Measurements from ENCODE around the gene DCP1A.
"Not testable (repeated sequence)": the region's sequence is repeated elsewhere in the genome, so short reads cannot be mapped to it uniquely, and the experiment has no call there.

Gene DCP1A

DNA sequence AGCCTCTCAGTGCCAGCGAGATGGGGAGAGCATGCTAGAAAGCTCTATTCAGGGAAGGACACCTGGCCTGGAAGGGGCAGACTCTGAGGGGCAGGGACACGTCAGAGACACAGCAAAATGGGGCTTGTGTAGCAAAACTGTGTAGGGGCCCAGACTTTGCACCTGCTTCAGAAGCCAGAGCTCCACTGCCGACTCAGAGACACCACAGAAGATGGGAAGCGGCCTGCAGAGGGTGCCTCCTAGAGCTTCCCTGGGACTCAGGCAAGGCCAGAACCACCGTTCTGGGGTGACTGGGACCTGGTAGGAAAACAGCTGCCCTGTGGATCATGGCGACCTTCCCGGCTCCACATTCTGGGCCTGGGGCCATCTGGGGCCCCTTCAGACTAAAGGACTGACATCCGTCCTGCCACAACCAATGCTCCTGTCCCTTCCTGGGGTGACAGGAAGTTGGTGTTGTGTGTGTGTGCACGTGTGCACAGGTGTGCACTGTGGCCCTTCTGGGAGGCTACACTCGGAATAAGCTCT lies 74.1 kb downstream of the DCP1A start:
- Histone ChIP-seq H3K27ac (ENCODE audit: insufficient read depth, low read length, poor library complexity, severe bottlenecking) (no peak overlapping the region), H3K9me3 (ENCODE audit: control insufficient read depth, low read length) (no peaks in the 10 kb centered on the region), H3K36me3 (ENCODE audit: control insufficient read depth, insufficient read depth, low read length) (no peaks in the 10 kb centered on the region), H3K4me3 (ENCODE audit: insufficient read depth, low read depth, low read length, poor library complexity, severe bottlenecking) (no peak overlapping the region), H3K27me3 (replicated peaks; ENCODE audit: control insufficient read depth, insufficient read depth, low read length, poor library complexity, severe bottlenecking) (no peaks in the 10 kb centered on the region), H3K4me1 (ENCODE audit: control insufficient read depth, insufficient read depth, low read length, poor library complexity, severe bottlenecking) (peaks cover 5% of the 10 kb centered on the region)
- no peak for DNase-seq

DNA sequence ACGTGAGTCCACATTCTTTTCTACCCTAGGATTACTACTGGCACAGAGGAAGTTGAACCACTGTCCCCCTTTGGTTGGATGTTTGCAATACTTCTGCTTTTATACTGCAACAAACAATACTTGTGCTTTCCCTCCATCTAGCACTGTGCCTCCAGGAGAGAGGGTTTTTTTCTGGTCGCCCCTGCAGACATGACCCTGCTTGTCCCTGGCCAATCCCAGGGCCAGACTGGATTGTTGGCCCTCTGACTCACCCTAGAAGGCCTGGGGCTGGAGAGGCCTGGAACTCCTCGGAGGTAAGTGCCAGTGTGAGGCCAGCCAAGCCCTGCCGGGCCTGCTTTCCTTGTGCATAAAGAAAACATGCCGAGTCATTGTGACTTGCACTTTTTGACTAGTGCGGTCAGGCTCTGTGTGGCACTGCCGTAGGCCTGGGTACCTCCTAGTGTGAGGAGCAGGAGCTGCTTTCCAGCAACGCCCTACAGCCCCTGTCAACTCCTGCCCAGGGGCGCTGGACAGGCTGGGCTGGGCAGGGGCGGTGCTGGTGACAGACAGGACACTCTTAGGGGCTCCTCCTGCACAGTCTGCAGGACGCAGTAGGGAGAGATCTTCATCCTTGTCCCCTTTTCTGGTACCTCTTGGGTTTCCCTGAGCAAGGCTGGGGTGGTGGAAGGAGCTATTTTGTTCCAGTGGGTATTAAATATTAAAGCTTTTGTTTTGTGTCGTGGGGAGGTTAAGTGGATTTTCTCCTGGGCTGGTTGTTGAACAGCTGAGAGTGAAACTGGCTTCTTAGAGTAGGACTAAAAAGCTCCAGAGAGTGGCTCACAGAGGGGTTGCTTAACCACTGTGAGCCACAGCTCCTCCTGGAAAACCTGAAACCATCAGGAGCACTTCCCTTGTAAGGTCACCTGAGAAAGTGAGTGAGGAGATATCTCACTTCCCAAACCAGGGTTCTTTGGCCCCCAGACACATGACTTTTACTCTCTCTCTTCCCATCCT lies 77.2 kb downstream of the DCP1A start:
- peaks cover 3% of the 10 kb centered on the region for H3K4me1 ChIP-seq (ENCODE audit: control insufficient read depth, insufficient read depth, low read length, poor library complexity, severe bottlenecking)
- no peaks in the 10 kb centered on the region for H3K27me3 ChIP-seq (replicated peaks; ENCODE audit: control insufficient read depth, insufficient read depth, low read length, poor library complexity, severe bottlenecking)
- H3K36me3 ChIP-seq (ENCODE audit: control insufficient read depth, insufficient read depth, low read length): no peaks in the 10 kb centered on the region
- no peak for DNase-seq
- H3K9me3 ChIP-seq (ENCODE audit: control insufficient read depth, low read length): no peaks in the 10 kb centered on the region
- no peak overlapping the region for H3K4me3 ChIP-seq (ENCODE audit: insufficient read depth, low read depth, low read length, poor library complexity, severe bottlenecking)
- H3K27ac ChIP-seq (ENCODE audit: insufficient read depth, low read length, poor library complexity, severe bottlenecking): no peak overlapping the region

GRCh38 chr3:53269193-53269592 lies 78.2 kb downstream of the DCP1A start:
- not testable (repeated sequence) for DNase-seq; H3K4me3 ChIP-seq (ENCODE audit: insufficient read depth, low read depth, low read length, poor library complexity, severe bottlenecking); H3K27me3 ChIP-seq (replicated peaks; ENCODE audit: control insufficient read depth, insufficient read depth, low read length, poor library complexity, severe bottlenecking); H3K9me3 ChIP-seq (ENCODE audit: control insufficient read depth, low read length); H3K36me3 ChIP-seq (ENCODE audit: control insufficient read depth, insufficient read depth, low read length); H3K27ac ChIP-seq (ENCODE audit: insufficient read depth, low read length, poor library complexity, severe bottlenecking); H3K4me1 ChIP-seq (ENCODE audit: control insufficient read depth, insufficient read depth, low read length, poor library complexity, severe bottlenecking)

DNA sequence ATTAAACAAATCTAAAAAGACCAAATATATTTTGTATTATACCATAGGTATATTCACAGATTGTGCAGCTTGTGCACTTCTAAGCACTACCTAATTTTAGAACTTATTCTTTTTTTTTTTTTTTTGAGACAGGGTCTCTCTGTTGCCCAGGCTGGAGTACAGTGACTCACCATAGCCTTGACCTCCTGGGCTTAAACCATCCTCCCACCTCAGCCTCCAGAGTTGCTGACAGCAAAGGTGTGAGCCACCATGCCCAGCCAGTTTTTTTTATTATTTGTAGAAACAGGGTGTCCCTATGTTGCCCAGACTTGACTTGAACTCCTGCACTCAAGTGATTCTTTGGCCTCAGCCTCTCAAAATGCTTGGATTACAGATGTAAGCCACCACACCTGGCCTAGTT lies 79.6 kb downstream of the DCP1A start:
- H3K27ac ChIP-seq (ENCODE audit: insufficient read depth, low read length, poor library complexity, severe bottlenecking): no peak overlapping the region
- H3K4me3 ChIP-seq (ENCODE audit: insufficient read depth, low read depth, low read length, poor library complexity, severe bottlenecking): no peak overlapping the region
- no peaks in the 10 kb centered on the region for H3K4me1 ChIP-seq (ENCODE audit: control insufficient read depth, insufficient read depth, low read length, poor library complexity, severe bottlenecking)
- no peak for DNase-seq
- no peaks in the 10 kb centered on the region for H3K9me3 ChIP-seq (ENCODE audit: control insufficient read depth, low read length)
- no peaks in the 10 kb centered on the region for H3K36me3 ChIP-seq (ENCODE audit: control insufficient read depth, insufficient read depth, low read length)
- no peaks in the 10 kb centered on the region for H3K27me3 ChIP-seq (replicated peaks; ENCODE audit: control insufficient read depth, insufficient read depth, low read length, poor library complexity, severe bottlenecking)

DNA sequence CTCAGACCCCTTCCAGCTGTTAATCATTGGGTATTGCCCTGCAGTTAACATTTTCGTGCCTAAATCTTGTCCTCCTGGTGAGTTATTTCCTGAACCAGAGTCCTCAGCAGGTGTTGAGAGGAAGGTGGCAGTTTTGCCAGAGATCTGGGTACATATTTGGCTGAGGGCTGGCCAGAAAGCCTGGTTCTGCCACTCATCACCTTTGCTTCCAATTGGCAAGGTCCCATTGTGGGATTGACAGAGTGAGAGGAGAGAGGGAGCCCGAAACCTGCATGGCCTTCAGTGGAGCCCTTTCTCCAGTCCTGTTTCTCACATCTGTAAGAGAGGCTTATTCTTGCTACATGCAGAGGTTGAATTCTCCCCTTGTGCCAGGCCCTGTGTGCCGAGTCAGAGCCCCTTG lies 82.6 kb downstream of the DCP1A start:
- DNase-seq: no peak
- Histone ChIP-seq H3K4me3 (ENCODE audit: insufficient read depth, low read depth, low read length, poor library complexity, severe bottlenecking) (no peak overlapping the region), H3K9me3 (ENCODE audit: control insufficient read depth, low read length) (no peaks in the 10 kb centered on the region), H3K4me1 (ENCODE audit: control insufficient read depth, insufficient read depth, low read length, poor library complexity, severe bottlenecking) (no peaks in the 10 kb centered on the region), H3K27me3 (replicated peaks; ENCODE audit: control insufficient read depth, insufficient read depth, low read length, poor library complexity, severe bottlenecking) (no peaks in the 10 kb centered on the region), H3K27ac (ENCODE audit: insufficient read depth, low read length, poor library complexity, severe bottlenecking) (no peak overlapping the region), H3K36me3 (ENCODE audit: control insufficient read depth, insufficient read depth, low read length) (no peaks in the 10 kb centered on the region)

DNA sequence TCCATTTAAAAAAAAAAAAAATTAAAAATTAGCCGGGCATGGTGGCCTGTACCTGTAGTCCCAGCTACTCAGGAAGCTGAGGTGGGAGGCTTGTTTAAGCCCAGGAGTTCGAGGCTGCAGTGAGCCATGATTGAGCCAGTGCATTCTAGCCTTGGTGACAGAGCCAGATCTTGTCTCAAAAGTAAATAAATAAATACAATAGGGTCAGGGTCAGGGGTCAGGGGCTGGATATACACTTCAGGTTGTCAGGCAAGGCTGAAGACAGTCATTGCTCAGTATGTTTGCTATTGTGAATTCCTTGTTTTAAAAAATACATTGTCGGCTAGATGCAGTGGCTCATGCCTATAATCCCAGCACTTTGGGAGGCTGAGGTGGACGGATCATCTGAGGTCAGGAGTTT lies 83.4 kb downstream of the DCP1A start:
- H3K4me1 ChIP-seq (ENCODE audit: control insufficient read depth, insufficient read depth, low read length, poor library complexity, severe bottlenecking): no peaks in the 10 kb centered on the region
- DNase-seq: no peak
- H3K27ac ChIP-seq (ENCODE audit: insufficient read depth, low read length, poor library complexity, severe bottlenecking): no peak overlapping the region

DNA sequence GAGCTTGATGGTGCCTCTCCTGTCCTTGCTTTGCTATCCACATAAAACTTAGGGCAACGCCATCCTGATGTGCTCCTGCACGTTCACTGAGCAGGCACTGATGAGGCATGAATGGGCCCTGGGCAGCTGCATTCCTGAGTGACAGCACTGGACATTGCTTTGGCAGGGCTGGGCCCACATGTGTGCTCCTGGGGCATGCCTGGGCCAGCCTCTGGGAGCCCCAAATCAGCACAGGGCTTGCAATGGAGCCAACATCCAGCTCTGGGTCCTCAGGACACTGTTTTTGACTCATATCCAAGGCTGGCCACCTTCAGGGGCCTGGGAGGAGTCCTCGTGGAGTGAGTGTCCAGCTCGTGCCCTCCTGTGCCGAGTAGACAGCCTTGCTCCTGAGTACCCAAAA lies 85.6 kb downstream of the DCP1A start:
- H3K27me3 ChIP-seq (replicated peaks; ENCODE audit: control insufficient read depth, insufficient read depth, low read length, poor library complexity, severe bottlenecking): no peaks in the 10 kb centered on the region
- no peaks in the 10 kb centered on the region for H3K4me1 ChIP-seq (ENCODE audit: control insufficient read depth, insufficient read depth, low read length, poor library complexity, severe bottlenecking)
- H3K27ac ChIP-seq (ENCODE audit: insufficient read depth, low read length, poor library complexity, severe bottlenecking): no peak overlapping the region
- DNase-seq: no peak
- no peak overlapping the region for H3K4me3 ChIP-seq (ENCODE audit: insufficient read depth, low read depth, low read length, poor library complexity, severe bottlenecking)
- no peaks in the 10 kb centered on the region for H3K9me3 ChIP-seq (ENCODE audit: control insufficient read depth, low read length)
- no peaks in the 10 kb centered on the region for H3K36me3 ChIP-seq (ENCODE audit: control insufficient read depth, insufficient read depth, low read length)

More for the DNA sequence above, 83.4 kb downstream of the DCP1A start:
- no peaks in the 10 kb centered on the region for H3K9me3 ChIP-seq (ENCODE audit: control insufficient read depth, low read length)
- no peaks in the 10 kb centered on the region for H3K27me3 ChIP-seq (replicated peaks; ENCODE audit: control insufficient read depth, insufficient read depth, low read length, poor library complexity, severe bottlenecking)
- H3K36me3 ChIP-seq (ENCODE audit: control insufficient read depth, insufficient read depth, low read length): no peaks in the 10 kb centered on the region
- H3K4me3 ChIP-seq (ENCODE audit: insufficient read depth, low read depth, low read length, poor library complexity, severe bottlenecking): no peak overlapping the region

GRCh38 chr3:53260286-53260785 lies 87.0 kb downstream of the DCP1A start:
- Histone ChIP-seq H3K36me3 (ENCODE audit: control insufficient read depth, insufficient read depth, low read length) (no peaks in the 10 kb centered on the region), H3K27me3 (replicated peaks; ENCODE audit: control insufficient read depth, insufficient read depth, low read length, poor library complexity, severe bottlenecking) (no peaks in the 10 kb centered on the region), H3K4me1 (ENCODE audit: control insufficient read depth, insufficient read depth, low read length, poor library complexity, severe bottlenecking) (no peaks in the 10 kb centered on the region), H3K27ac (ENCODE audit: insufficient read depth, low read length, poor library complexity, severe bottlenecking) (no peak overlapping the region), H3K4me3 (ENCODE audit: insufficient read depth, low read depth, low read length, poor library complexity, severe bottlenecking) (no peak overlapping the region), H3K9me3 (ENCODE audit: control insufficient read depth, low read length) (no peaks in the 10 kb centered on the region)
- DNase-seq: no peak

DNA sequence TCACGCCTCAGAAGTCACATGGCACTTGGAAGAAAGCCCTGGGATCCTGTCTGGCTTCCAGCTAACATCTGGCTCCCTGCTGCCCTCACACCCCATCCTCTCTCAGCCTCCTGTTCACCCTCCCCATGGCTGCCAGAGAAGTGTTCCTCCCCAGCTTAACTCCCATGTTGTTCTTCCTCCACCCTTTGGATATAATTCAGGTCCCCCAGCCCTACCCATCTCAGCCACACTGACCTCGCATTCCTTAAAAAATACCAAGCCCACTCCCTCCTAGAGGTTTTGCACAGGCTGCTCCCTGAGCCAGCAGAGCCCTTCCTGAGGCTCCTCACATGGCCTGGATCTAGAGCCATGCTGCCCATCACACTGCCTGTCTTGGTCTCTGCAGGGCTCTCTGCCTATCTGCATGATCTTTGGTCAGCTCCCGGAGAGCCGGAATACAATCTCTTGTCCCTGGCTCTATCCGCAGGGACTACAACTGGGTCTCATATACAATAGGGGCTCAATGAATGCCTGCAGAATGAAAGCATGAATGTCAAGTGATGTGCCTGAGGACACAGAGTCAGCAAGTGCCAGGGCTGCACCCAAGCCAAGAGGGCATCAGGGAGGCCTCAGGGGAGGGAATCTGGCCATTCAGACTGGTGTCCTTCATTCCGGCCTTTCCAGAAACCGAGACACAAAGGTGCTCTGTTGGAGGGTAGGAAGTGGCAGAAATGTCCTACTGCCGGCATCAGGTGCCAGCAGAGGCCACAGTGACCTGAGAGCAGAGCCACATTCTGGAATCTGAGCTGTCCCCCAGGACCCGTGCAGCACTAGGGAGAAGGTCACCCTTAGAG lies 87.7 kb downstream of the DCP1A start:
- DNase-seq: no peak
- Histone ChIP-seq H3K27ac (ENCODE audit: insufficient read depth, low read length, poor library complexity, severe bottlenecking) (no peak overlapping the region), H3K4me3 (ENCODE audit: insufficient read depth, low read depth, low read length, poor library complexity, severe bottlenecking) (no peak overlapping the region), H3K4me1 (ENCODE audit: control insufficient read depth, insufficient read depth, low read length, poor library complexity, severe bottlenecking) (peaks cover 2% of the 10 kb centered on the region), H3K27me3 (replicated peaks; ENCODE audit: control insufficient read depth, insufficient read depth, low read length, poor library complexity, severe bottlenecking) (no peaks in the 10 kb centered on the region), H3K36me3 (ENCODE audit: control insufficient read depth, insufficient read depth, low read length) (no peaks in the 10 kb centered on the region), H3K9me3 (ENCODE audit: control insufficient read depth, low read length) (no peaks in the 10 kb centered on the region)
